Fibroblast of skin of right quadriceps (primary cell): ENCODE results near the gene OR2H2.

Experiments used
- DNase-seq: peaks from one replicate; pipeline ENCODE4 v3.0.0-alpha.2; 2013

Gene OR2H2

DNA sequence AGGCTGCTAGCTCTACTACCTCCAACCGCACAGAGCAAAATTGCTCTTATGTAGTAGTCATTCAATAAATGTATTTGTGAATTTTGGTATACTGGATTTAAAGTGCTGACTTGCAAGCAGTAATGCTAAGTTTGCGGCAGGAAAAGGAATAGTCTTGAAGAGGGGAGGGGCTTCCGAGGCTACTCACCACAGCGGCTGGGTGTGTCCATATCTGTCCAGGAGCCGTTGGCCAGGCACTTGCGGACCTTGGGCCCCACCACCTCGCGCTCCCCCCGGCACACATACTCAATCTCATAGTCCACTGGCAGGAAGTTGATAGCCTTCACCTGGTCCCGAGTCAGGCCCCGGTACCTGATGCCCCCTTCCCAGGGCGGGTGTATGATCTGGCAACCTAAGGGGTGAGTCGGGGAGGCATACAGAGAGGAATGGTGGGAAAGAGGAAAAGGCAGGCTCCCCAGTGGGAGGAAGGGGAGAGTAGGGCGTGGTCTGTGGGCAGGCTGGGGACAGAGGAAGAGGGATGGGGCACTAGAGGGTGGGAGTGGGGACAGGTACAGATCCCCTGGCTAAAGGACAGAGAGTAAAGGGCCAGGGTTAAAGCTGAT, 46.4 kb downstream of the OR2H2 start:
- DNase-seq = no peak

- DNase-seq = peak; percentile 71
Observed at GRCh38 chr6:29631860-29632731, 47.2 kb downstream of the OR2H2 start.

DNA sequence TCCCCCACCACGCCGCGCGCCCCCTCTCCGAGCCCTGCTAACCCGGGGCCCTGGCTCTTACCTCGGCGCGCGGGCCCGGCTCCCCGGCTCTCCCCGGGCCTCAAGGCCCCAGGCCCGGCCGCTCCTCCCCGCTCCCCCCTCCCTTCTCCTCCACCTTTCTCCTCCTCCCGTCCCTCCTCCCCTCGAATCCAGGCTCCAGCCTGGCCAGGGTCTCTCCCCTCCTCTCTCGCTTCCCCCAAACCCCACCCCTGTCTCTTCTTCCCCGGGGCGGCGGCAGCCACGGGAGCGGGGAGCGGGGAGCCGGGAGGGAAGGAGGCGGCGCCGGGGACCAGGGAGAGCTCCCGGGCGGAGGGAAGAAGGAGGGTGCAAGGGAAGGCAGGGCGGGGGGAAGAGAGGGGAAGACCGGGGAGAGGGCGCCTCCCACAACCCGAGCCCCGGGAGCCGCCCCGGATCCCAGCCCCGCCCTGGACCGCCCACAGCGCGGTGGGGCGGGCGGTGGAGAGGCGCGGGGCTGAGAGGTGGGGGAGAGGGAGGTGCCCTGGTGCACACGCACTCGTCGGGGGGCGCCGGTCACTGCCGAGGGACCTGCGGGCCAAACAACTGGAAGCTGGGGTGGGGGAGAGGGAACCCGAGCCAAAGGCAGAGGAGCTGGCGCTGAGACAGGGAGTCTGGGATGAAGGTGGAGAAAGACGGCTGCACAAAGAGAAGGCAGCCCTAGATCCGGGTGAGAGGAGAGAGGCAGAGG, 48.0 kb downstream of the OR2H2 start, which contains the start of gene GABBR1:
Gene GABBR1 (minus strand): TSS at position 395 of the 745 bp plus-strand sequence. CDS start 798 bp downstream, outside the sequence.
- peak; percentile 91 for DNase-seq

GRCh38 chr6:29633534-29633905, 48.6 kb downstream of the OR2H2 start:
- DNase-seq = peak; percentile 17

DNA sequence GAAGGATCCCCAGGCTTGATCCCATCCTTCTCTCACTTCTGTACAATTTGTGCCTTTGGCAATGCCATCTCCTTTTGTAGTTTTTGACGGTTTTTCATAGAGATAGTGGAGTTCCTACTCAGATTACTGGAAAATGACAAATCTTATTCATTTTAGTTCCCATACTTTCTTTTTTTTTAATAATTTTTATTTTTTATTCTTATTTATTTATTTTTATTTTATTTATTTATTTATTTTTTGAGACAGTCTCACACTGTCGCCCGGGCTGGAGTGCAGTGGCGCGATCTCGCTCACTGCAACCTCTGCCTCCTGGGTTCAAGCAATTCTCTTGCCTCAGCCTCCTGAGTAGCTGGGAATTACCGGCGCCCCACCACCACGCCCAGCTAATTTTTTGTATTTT, 52.3 kb downstream of the OR2H2 start:
- DNase-seq = no peak
